ENCODE results near the gene RIMBP2. TPM values are rescaled to one million over a fixed set of nuclear protein-coding genes. Genes with fewer than 3 reads are reported as not detected.
"Not testable (repeated sequence)": the region's sequence is repeated elsewhere in the genome, so short reads cannot be mapped to it uniquely, and the experiment has no call there.

Gene RIMBP2
- total RNA-seq, 1 donor from 2014 or later, result 2.3 TPM

DNA sequence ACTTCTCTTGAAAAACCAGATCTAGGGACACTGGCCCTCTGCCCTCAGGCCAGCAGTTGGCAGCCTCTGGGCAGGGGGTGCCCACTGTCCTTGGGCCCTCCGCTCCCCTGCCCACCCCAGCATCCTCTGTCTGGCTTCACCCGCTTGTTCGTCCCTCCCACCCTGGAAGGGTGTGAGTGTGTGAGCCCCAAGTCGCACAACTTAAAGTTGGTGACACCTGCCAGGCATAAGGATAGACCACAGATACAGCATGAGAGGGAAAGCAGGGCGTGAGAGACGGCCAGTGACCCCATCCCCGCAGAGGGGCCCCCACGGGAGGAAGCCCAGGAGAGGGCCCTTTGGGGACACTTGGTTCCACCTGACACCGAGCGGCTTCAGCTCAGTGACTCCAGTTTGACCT is 23.5 kb upstream of the RIMBP2 start:
- ATAC-seq, result no peak

DNA sequence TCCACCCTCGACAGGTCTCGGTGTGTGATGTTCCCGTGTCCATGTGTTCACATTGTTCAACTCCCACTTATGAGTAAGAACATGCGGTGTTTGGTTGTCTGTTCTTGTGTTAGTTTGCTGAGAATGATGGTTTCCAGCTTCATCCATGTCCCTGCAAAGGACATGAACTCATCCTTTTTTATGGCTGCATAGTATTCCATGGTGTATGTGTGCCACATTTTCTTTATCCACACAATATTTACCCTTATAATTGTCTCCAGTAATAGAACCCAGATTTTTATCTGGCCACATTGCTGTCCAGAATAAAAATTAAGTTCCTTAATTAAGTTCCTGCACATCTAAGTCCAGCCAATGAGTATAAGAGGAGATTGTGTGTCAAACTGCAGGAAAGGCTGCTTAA is 22.3 kb upstream of the RIMBP2 start:
- ATAC-seq, result not testable (repeated sequence)

DNA sequence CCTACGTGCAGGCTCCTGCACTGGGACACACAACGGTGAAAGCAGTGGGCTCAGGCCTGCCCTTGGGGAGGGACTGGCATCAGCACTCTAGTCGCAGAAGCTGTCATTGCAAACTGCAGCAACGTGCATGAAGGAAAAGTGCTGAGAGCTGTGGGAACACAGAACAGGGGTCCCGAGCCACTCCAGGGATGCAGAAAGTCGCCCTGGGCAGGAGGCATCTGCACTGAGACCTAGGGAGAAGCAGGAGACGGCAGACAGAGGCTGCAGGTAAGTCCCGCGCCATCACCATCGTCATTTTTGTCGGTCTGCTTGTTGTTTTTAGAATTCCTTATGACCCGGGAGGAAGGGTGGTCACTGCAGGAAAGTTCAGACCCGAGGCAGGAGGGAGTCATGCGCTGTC is 21.6 kb upstream of the RIMBP2 start:
- no peak for ATAC-seq

DNA sequence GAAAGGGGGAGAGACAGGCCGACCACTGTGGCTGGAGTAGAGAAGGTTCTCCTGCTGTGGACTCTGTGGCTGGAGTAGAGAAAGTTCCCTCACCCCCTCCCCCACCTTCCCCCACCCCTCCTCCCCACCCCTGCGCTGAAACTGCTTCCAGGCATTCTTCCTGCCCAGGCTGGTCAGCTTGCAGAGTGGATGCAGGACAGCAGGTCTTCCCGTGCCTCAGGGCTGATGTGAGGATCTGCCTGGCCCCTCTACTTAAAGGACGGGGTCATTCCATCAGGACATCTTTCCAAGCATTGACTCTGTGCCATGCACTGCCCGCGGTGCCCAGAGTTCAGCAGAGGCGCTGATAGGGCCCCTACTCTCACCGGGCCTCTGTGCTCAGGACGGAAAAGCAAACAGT is 13.2 kb upstream of the RIMBP2 start:
- no peak for ATAC-seq

DNA sequence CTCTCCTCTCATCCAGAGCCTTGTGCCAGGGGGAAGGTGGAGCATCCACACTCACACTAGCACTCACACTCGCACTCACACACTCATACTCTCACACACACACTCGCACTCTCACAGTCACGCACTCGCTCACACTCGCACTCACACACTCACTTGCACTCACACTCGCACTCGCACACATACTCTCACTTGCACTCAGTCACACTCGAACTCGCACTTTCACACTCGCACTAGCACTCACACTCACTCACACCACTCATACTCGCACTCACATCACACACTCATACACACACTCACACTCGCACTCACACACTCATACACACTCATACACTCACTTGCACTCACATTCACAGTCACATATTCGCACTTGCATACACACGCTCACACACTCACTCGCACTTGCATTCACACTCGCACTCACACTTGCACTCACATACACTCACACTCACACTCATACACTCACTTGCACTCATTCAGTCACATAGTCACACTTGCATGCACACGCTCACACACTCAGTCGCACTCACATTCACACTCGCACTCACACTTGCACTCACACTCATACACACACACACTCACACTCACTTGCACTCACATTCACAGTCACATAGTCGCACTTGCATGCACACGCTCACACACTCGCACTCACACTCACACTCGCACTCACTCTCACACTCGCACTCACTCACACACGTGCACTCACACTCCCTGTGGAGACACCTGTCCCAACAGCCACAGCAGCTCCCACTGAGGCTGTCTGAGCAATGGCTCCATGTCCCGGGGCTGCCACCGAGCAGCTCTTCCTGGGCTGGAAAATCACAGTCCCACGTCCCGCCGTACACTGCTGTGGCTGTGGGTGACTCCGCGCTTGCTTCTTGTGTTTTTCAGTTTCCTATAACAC is 12.3 kb upstream of the RIMBP2 start:
- ATAC-seq, result no peak

GRCh38 chr12:130719263-130719859 is 3.3 kb upstream of the RIMBP2 start:
- no peak for ATAC-seq

DNA sequence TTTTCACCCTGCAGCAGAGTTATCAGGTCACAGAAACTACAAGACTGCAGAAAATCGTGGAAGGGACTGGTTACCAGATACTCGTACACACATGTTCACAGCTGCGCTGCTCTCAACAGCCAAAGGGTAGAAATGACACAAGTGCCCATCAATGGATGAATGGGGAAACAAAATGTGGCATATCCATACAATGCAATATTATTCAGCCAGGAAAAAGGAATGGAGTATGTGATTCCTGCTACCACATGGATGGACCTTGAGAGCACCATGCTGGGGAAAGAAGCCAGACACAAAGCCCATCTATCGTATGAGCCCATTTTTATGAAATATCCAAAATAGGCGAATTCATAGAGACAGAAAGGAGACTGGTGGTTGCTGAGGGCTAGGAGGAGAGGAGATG is 1.7 kb upstream of the RIMBP2 start:
- no peak for ATAC-seq

GRCh38 chr12:130716969-130717366 is 869 bp upstream of the RIMBP2 start:
- ATAC-seq, result no peak

- no peak for ATAC-seq
Measured at GRCh38 chr12:130715150-130715997, 725 bp downstream of the RIMBP2 start.

GRCh38 chr12:130714591-130715149 is 1.4 kb downstream of the RIMBP2 start:
- no peak for ATAC-seq

GRCh38 chr12:130714091-130714590 is 2.0 kb downstream of the RIMBP2 start:
- ATAC-seq, result no peak

GRCh38 chr12:130713581-130713991 is 2.5 kb downstream of the RIMBP2 start:
- no peak for ATAC-seq

- ATAC-seq, result no peak
Measured at GRCh38 chr12:130712346-130713065, 3.6 kb downstream of the RIMBP2 start.

DNA sequence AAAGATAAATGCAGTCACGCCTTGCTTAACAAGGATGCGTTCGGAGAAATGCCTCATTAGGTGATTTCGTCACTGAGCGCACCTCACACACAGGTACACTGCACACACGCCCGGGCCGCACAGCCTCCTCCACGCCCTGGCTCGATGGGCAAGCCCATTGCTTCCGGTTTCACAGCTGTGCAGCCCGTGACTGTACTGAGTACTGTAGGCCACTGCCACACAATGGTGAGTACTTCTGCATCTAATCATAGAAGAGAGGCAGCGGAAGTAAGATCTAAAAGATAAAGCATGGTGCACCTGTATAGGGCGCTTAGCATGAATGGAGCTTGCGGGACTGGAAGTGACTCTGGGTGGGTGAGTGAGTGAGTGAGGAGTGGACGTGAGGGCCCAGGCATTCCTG is 4.3 kb downstream of the RIMBP2 start:
- peak; percentile 95 for ATAC-seq

- ATAC-seq, result no peak
Measured at GRCh38 chr12:130710733-130711080, 5.4 kb downstream of the RIMBP2 start.

- peak; percentile 5 for ATAC-seq
Measured at GRCh38 chr12:130709971-130710732, 5.9 kb downstream of the RIMBP2 start.

DNA sequence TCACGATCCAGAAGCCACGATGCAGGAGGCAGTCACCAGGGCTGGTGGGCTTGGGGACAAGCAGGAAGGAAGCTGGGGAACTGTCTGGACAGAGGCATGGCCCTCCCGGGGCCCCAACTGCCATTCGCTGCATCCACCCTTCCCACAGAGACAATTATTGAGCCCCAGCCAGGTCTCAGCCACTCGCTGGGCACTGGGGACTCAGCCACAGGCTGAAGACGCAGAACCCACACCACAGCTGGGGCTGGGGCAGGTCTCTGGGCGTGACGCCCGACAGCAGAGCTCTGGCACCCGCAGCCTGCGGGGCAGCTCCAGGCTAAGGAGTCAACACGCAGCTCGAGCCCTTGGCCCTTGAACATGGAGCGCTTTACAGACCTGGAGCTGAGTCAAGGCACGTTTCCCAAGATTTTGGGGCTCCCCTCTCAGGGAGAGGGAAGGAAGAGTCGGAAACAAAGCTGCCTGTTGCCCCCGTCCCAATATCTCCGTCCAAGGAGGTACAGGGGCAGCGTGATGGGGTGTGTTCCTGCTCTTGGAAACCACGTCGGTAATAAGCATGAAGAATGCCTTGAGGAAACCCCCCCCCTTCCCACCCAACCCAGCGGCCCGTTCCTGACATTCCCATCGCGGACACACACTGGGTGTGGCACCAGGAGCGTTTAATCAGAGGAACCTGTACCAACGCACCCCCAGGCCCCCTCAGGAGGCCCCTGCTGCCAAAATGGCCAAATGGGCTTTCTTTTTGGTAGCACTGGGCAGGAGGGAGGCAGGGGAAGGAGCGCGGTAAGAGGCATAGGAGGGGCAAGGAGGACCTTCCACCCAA is 6.7 kb downstream of the RIMBP2 start:
- no peak for ATAC-seq

DNA sequence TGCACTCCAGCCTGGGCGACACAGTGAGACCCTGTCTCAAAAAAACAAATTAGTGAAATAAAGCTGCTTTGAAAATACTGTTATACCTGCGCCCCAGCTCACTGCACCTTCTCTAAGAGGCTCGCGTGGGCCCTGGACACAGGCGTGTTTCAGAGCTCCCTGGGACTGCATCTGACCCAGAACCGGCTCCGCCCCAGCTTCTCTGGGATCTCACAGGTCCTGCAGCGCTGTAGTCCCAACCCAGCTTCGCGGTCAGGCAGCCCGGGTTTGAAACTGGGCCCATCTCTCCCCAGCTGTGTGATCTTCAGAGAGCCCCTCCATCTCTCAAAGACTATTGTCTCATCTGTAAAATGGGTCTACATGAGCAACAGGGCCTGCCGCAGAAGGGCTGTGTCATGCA is 7.5 kb downstream of the RIMBP2 start:
- ATAC-seq, result no peak

GRCh38 chr12:130707571-130707891 is 8.6 kb downstream of the RIMBP2 start:
- no peak for ATAC-seq

GRCh38 chr12:130706885-130707570 is 9.1 kb downstream of the RIMBP2 start:
- no peak for ATAC-seq

Measured in esophagus mucosa (tissue), 1 donor.